GM12872 (cell line): ENCODE results near the gene TM9SF3.

ENCODE experiments used
- TF ChIP-seq, protein P1 (sequence below): IDR thresholded peaks from 3 replicates; pipeline ENCODE4 v1.5.1; 2011; ENCODE audit warnings: low read depth, mild to moderate bottlenecking, low read length, moderate library complexity; ENCODE audit not compliant: insufficient read depth

The TM9SF3 gene

DNA sequence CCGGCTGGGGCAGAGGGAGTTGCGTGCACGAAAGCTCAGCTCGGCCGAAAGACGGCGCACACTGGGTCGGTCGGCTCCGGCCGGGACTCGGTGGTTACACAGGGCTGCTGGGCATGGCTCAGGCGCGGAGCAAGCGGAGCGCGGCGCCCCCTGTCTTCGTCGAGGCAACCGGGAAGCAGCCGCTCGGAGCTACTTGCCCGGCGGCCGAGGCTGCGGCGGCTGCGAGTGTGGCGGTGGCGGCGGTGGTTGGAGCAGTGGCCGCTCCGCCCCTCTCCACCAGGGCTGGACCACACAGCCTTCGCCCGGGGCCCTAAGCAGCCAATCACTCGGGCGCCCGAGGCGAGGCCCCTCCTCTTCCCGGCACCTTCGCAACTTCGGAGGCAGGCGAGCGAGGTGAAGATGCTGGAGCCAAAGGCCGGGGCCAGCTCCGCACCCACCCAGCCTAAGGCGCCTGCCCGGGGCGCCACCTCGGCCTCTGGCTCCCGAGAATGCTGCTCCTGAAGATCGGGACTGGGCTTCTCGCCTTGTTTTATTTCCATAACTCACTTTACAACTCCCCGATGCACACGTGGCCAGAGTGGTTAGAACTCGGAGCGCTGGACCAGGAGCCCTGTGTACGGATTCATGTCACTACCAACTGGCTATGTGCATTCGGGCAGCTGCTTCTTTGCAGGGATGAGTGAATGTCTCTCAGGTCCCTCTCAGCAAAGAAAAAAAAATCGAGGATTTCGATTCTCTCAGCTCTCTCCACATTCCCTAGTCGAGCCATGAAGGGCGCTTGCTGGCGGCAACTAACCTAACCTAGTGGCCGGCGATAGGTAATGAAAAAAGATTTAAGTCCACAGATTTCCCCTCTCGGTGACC is 72.9 kb downstream of the TM9SF3 start, which contains the start of gene TLL2:
Gene TLL2 (minus strand): TSS at position 229 of the 864 bp plus-strand sequence. CDS start 241 bp downstream, outside the sequence.
- TF ChIP-seq, protein P1, sequence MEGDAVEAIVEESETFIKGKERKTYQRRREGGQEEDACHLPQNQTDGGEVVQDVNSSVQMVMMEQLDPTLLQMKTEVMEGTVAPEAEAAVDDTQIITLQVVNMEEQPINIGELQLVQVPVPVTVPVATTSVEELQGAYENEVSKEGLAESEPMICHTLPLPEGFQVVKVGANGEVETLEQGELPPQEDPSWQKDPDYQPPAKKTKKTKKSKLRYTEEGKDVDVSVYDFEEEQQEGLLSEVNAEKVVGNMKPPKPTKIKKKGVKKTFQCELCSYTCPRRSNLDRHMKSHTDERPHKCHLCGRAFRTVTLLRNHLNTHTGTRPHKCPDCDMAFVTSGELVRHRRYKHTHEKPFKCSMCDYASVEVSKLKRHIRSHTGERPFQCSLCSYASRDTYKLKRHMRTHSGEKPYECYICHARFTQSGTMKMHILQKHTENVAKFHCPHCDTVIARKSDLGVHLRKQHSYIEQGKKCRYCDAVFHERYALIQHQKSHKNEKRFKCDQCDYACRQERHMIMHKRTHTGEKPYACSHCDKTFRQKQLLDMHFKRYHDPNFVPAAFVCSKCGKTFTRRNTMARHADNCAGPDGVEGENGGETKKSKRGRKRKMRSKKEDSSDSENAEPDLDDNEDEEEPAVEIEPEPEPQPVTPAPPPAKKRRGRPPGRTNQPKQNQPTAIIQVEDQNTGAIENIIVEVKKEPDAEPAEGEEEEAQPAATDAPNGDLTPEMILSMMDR = peak; percentile 42

DNA sequence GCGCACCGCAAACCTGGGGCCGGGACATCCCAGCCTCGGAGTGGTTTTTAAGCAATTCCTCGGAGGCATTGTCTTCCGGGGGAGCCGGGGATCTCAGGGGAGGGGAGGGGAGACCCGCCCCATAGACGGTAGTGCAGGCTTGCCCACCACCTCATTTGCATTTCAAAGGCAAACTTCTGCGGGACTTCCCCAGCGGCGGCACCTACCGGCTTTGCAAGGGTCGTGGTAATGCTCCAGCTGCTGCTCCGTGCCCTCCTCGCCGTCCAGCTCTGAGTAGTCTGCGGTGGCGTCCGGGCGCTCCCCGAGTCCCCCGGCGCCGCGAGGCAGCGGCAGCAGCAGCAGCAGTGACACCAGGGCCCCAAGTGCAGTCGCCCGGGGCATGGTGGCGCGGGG is 73.5 kb downstream of the TM9SF3 start:
- TF ChIP-seq, protein P1 = no peak

- TF ChIP-seq, protein P1 = no peak
These were observed 74.1 kb downstream of the TM9SF3 start for GRCh38 chr10:96512524-96513304.

GRCh38 chr10:96511044-96511945 is 75.5 kb downstream of the TM9SF3 start:
- TF ChIP-seq, protein P1 = peak; percentile 76

- TF ChIP-seq, protein P1 = no peak
These were observed 77.7 kb downstream of the TM9SF3 start for GRCh38 chr10:96509017-96509641.

DNA sequence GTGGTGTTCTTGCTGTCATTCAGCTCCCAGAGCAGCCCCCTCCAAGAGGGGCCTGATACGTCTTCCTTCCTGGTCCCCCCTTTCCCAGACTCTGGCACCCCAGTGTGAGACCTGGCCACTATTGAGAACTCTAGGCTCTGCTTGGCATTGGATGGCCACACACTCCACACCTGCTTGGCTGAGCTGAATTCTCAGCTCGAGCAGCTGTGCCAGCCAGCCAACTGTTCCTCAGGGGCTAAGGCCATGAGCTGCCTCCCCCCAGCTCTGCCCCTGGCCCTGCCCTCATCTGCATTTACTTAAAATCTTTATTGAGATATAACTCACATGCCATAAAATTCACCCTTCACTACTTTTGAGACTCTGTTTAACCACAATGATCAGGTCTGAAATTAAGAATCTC is 79.8 kb downstream of the TM9SF3 start:
- TF ChIP-seq, protein P1 = no peak
